Peyer's patch (tissue), 4 donors: Measurements from ENCODE around the gene TBX15. TPM values are rescaled to one million over a fixed set of nuclear protein-coding genes. Genes with fewer than 3 reads are reported as not detected.

Source experiments
- DNase-seq, 3 donors: peaks; one replicate each; pipeline ENCODE4 v3.0.0-alpha.2; 2017 to 2019
- H3K27ac ChIP-seq, 4 donors: fragments of 200-600 bp; sonication (generic); one replicate each; pipeline ENCODE4 v1.5.1; 2016 to 2019
- H3K27me3 ChIP-seq, 2 donors: fragments of 200-600 bp; sonication (generic); one replicate each; pipeline ENCODE4 v1.5.1; 2019
- H3K36me3 ChIP-seq, 3 donors: fragments of 200-600 bp; sonication (generic); one replicate each; pipeline ENCODE4 v1.5.1; 2016 to 2019
- H3K4me1 ChIP-seq, 4 donors: fragments of 200-600 bp; sonication (generic); one replicate each; pipeline ENCODE4 v1.5.1; 2016 to 2019
- H3K4me3 ChIP-seq, 4 donors: fragments of 200-600 bp; sonication (generic); 1 replicate in 3 of 4; 2 replicates in 1 of 4; pipeline ENCODE4 v1.5.1; 2016 to 2019; ENCODE audit warnings: mild to moderate bottlenecking in 1 of 4
- H3K9me3 ChIP-seq, 4 donors: fragments of 200-600 bp; sonication (generic); one replicate each; pipeline ENCODE4 v1.5.1; 2016 to 2019; ENCODE audit warnings: mild to moderate bottlenecking in 1 of 4
- POLR2A ChIP-seq, 2 donors: fragments of 450-650 bp; IDR thresholded peaks; one replicate each; pipeline ENCODE4 v1.5.1; 2017; ENCODE audit warnings: antibody characterized with exemption in 2 of 2, mild to moderate bottlenecking in 2 of 2, moderate library complexity in 2 of 2
- total RNA-seq, 4 donors: library from RNA; depleted of rRNA; stranded (reverse); fragments of >200 nt; gene quantifications; one replicate each; pipeline ENCODE4 v1.1.0, GENCODE V29; 2016
- TF ChIP-seq, protein P1 (sequence below), 6 experiments: fragments of 450-650 bp in 4 of 6; fragments of 200-600 bp in 2 of 6; sonication (generic) in 1 of 6; IDR thresholded peaks; one replicate each; pipeline ENCODE4 v1.5.1; 2017 to 2019; ENCODE audit warnings: antibody characterized with exemption in 6 of 6, mild to moderate bottlenecking in 3 of 6, moderate library complexity in 1 of 6

The TBX15 gene
- total RNA-seq, 4 donors from 2014 or later, result 0.40 to 3.3 TPM; not detected in 2

DNA sequence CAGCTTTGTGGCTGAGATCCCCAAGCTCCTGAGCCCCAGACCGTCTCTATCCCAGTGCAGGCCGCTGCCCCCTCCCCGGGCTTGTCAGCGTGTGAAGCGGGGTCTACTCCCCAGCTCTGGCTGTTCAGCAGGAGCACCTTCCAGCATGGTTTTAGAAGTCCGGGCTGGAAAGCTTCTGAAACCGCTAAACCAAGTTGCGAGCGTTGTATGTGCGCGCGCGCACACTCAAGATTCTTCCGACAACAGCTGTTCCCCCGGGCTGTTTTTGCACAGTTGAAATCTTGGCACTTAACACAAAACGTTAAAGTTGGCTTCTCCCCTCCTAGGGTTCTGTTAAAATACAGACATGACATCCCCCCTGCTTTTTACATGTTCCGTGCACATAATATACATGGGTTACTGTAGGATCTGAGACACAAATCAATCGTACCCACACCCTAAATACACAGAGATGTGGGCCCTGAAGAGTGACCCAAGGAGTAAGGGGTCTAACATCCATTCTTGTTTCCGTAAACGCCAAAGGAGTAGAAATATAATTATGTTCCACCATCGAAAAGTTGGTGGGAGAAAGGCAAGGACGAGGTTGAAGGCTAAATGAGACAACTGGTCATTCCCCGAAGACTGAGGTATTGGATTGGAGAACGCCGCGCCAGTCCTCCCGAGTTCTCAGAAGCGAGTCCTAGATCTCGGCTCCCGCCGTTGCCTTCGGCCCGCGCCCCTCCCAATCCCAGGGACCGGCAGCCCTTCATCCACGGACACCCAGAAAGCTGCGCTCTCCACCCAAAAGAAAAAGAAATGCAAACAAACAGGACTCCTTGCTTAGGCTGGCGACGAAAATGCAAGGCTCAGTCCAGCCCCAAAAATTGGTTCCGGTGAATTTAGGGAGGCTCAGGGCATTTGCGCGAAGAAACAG, 1.3 kb downstream of the TBX15 start:
- peak overlapping the region in 3 of 4 donors; percentile 16 to 40 (median 36) for H3K4me3 ChIP-seq
- H3K27me3 ChIP-seq, result peaks cover 0 to 86% of the 10 kb centered on the region in 2 donors

DNA sequence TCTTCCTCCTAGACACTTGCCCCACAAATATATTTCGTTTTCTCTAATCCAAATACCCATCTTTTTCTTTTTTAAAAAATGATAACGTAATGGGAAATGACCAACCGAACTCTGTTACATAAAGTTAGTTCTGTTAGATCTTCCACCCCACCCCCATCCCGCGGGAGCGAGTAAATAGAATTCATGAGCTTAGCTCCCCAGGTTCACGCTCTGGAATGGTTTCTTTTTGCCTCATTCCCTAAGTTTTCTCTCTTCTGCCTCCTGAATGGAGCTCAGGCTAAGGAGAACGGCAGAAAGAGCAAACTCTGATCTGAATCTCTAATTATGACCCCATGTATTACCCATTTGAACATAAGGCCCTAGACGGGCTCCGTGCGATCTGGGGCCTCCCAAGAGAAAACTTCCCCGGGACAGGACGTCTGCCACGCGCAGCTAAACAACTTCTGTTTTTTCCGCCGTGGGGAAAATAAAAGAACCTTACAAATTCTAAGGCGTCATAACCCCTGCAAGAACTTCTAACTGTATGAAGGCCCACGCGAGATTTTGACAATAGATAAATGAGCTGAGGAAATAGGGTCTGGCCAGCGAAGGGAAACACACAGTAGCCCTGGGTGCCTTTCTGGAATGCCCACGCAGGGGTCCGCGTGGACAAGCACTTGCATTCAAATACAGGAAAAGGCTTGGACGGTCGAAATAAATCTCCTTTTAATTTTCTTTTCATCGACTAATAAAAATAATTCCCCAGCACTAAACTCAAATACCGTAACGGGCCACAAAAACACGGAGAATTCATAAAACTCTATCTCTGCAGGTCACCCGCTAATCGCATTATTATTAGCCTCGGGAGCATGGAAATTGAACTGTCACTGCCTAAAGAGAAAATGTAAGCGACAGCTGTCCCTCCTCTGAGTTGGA, 2.2 kb downstream of the TBX15 start:
- no peak overlapping the region for H3K4me3 ChIP-seq
- no peak for DNase-seq
- TF ChIP-seq, protein P1, sequence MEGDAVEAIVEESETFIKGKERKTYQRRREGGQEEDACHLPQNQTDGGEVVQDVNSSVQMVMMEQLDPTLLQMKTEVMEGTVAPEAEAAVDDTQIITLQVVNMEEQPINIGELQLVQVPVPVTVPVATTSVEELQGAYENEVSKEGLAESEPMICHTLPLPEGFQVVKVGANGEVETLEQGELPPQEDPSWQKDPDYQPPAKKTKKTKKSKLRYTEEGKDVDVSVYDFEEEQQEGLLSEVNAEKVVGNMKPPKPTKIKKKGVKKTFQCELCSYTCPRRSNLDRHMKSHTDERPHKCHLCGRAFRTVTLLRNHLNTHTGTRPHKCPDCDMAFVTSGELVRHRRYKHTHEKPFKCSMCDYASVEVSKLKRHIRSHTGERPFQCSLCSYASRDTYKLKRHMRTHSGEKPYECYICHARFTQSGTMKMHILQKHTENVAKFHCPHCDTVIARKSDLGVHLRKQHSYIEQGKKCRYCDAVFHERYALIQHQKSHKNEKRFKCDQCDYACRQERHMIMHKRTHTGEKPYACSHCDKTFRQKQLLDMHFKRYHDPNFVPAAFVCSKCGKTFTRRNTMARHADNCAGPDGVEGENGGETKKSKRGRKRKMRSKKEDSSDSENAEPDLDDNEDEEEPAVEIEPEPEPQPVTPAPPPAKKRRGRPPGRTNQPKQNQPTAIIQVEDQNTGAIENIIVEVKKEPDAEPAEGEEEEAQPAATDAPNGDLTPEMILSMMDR (IDR thresholded peaks at IDR 0.05), result no peak
- TF ChIP-seq POLR2A (IDR thresholded peaks at IDR 0.05), result no peak
- H3K27ac ChIP-seq, result no peak overlapping the region
- peaks cover 0 to 24% (median 0%) of the 10 kb centered on the region in 4 donors for H3K9me3 ChIP-seq
- peaks cover 0 to 40% (median 0%) of the 10 kb centered on the region in 4 donors for H3K4me1 ChIP-seq
- H3K27me3 ChIP-seq, result peaks cover 0 to 89% of the 10 kb centered on the region in 2 donors
- no peaks in the 10 kb centered on the region for H3K36me3 ChIP-seq

More for the DNA sequence above, 1.3 kb downstream of the TBX15 start:
- H3K36me3 ChIP-seq, result no peaks in the 10 kb centered on the region
- peaks cover 0 to 40% (median 0%) of the 10 kb centered on the region in 4 donors for H3K4me1 ChIP-seq
- DNase-seq, result no peak
- peaks cover 0 to 24% (median 0%) of the 10 kb centered on the region in 4 donors for H3K9me3 ChIP-seq
- TF ChIP-seq, protein P1 (IDR thresholded peaks at IDR 0.05), result no peak
- no peak for TF ChIP-seq POLR2A (IDR thresholded peaks at IDR 0.05)
- no peak overlapping the region for H3K27ac ChIP-seq

DNA sequence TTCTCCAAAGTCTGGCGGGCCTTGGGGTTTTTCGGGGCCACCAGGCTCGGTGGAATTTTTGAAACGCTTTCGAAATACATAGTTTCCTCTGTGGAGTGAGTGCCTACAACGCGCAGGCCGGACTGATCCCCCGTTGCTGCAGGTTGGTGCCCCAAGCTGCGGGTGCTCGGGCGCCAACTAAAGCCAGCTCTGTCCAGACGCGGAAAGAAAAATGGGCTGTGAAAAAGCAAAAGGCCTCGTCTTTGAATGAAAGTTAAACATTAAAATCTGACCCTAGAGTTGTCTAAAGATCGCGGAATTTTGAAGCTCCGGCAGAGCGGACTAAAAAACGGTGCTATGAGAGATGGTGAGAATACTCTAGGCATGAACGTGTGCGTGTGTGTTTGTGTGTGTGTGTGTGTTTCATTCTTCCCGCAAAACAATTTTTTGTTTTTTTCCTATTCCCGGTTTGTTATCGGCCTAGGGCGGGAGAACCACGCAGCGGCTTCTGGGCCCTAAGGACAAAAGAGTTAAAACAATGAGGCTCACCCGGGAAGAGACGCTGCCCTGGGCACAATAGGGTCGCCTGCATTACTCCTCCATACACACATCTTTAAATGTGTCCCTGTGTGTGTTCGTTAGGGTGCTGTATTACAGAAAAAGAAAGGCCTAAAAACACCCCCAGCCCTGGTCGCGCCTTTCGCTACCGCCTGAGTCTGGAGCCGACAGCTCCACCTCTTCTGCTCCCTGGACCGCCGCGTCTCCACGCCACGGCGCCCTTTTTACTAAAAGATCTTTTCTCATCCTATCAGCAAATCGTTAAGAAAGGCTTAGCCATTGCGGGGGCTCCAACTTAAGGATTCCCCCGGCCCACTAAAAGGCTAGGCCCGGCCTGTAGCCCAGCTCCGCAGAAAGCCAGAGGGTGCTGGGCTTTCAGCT, 3.2 kb downstream of the TBX15 start:
- no peak for TF ChIP-seq POLR2A (IDR thresholded peaks at IDR 0.05)
- TF ChIP-seq, protein P1 (IDR thresholded peaks at IDR 0.05), result no peak
- peaks cover 0 to 40% (median 0%) of the 10 kb centered on the region in 4 donors for H3K4me1 ChIP-seq
- no peak for DNase-seq
- no peak overlapping the region for H3K27ac ChIP-seq
- H3K9me3 ChIP-seq, result peaks cover 0 to 24% (median 0%) of the 10 kb centered on the region in 4 donors
- H3K36me3 ChIP-seq, result no peaks in the 10 kb centered on the region
- H3K4me3 ChIP-seq, result peak overlapping the region in 2 of 4 donors; percentile 25 to 35
- peaks cover 0 to 88% of the 10 kb centered on the region in 2 donors for H3K27me3 ChIP-seq

DNA sequence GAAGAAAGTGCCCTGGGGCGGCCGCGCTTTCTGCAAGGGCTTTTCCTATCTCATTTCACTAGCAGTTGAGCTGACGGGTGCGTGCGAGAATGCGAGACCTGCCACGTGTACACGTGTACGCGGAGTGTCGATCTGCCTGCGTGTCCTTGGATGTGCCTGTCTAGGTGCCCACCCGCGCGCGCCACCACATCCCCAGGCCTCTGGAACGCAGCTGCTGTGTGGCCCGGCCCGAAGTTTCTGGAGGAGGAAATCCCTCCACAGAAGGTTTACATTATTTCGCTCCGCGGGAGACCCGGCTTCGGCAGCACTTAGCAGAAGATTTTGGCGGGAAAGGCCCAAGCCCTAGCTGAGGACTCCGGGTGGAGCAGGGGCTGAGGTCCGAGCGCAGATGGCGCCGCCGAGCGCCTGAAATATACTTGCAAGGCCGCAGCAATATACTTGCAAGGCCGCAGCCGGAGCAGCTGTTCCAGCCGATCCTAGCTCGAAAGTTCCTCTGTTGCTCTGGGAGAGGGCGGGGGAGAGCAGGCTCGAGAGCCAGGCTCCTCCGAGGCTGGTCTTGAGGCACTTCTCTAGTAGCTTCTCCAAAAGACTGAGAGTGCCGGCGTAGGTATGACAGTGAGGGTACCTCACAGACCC, 3.9 kb downstream of the TBX15 start:
- peaks cover 0 to 47% (median 0%) of the 10 kb centered on the region in 4 donors for H3K4me1 ChIP-seq
- peaks cover 0 to 88% of the 10 kb centered on the region in 2 donors for H3K27me3 ChIP-seq
- TF ChIP-seq, protein P1 (IDR thresholded peaks at IDR 0.05), result no peak
- TF ChIP-seq POLR2A (IDR thresholded peaks at IDR 0.05), result no peak
- H3K27ac ChIP-seq, result no peak overlapping the region
- H3K36me3 ChIP-seq, result no peaks in the 10 kb centered on the region
- peak overlapping the region in 2 of 4 donors; percentile 25 to 35 for H3K4me3 ChIP-seq
- no peak for DNase-seq
- peaks cover 0 to 29% (median 0%) of the 10 kb centered on the region in 4 donors for H3K9me3 ChIP-seq
